Thyroid gland (tissue), 4 donors: ENCODE data around the gene PASK. TPM values are rescaled to one million over a fixed set of nuclear protein-coding genes. Genes with fewer than 3 reads are reported as not detected.

Experiments used
- DNase-seq, 2 donors: peaks; one replicate each; pipeline ENCODE4 v3.0.0-alpha.2; 2019
- H3K27ac ChIP-seq, 3 donors: fragments of 200-600 bp; sonication (generic); 1 replicate in 2 of 3; 2 replicates in 1 of 3; pipeline ENCODE4 v1.5.1; 2016 to 2019; ENCODE audit warnings: mild to moderate bottlenecking in 1 of 3, moderate library complexity in 1 of 3
- H3K27me3 ChIP-seq: fragments of 200-600 bp; sonication (generic); one replicate; pipeline ENCODE4 v1.5.1; 2019
- H3K36me3 ChIP-seq, 2 donors: fragments of 200-600 bp; sonication (generic); one replicate each; pipeline ENCODE4 v1.5.1; 2016 to 2019
- H3K4me1 ChIP-seq, 2 donors: fragments of 200-600 bp; sonication (generic); one replicate each; pipeline ENCODE4 v1.5.1; 2017 to 2019
- H3K4me3 ChIP-seq, 3 donors: fragments of 200-600 bp; sonication (generic); replicated peaks in 1 of 3; 1 replicate in 2 of 3; 2 replicates in 1 of 3; pipeline ENCODE4 v1.5.1; 2016; ENCODE audit warnings: mild to moderate bottlenecking in 1 of 3
- H3K9me3 ChIP-seq: fragments of 200-600 bp; sonication (generic); one replicate; pipeline ENCODE4 v1.5.1; 2017
- CTCF ChIP-seq, 6 experiments: fragments of 200-600 bp in 3 of 6; fragments of 450-650 bp in 3 of 6; sonication (generic) in 3 of 6; IDR thresholded peaks; one replicate each; pipeline ENCODE4 v1.5.1; 2016 to 2019; ENCODE audit warnings: antibody characterized with exemption in 6 of 6, mild to moderate bottlenecking in 2 of 6, inconsistent platforms in 1 of 6, moderate library complexity in 1 of 6
- POLR2A ChIP-seq, 2 donors: fragments of 450-650 bp; IDR thresholded peaks; one replicate each; pipeline ENCODE4 v1.6.1; 2017; ENCODE audit warnings: antibody characterized with exemption in 2 of 2, mild to moderate bottlenecking in 2 of 2, moderate library complexity in 1 of 2
- WGBS, 2 donors: methylation state at CpG; one replicate each; pipeline ENCODE4 v1.1.5; 2017; 5-methylcytosine and 5-hydroxymethylcytosine counted together
- intact Hi-C: fragments of 100-400 bp; cut with DNase I; formaldehyde crosslinking; loops from one replicate; pipeline ENCODE4 v1.15.1; 2023
- total RNA-seq, 4 donors: library from RNA; depleted of rRNA; stranded (reverse); fragments of >200 nt; gene quantifications; one replicate each; pipeline ENCODE4 v1.2.3, GENCODE V29; 2016

Gene PASK
- total RNA-seq, 4 donors from 2014 or later: 7.0 to 29.4 (median 20.8) TPM

GRCh38 chr2:241194811-241195210 lies 45.5 kb upstream of the PASK start:
- H3K4me1 ChIP-seq: no peaks in the 10 kb centered on the region
- intact Hi-C loops: no loop called here
- DNase-seq: no peak
- H3K36me3 ChIP-seq: no peaks in the 10 kb centered on the region
- H3K4me3 ChIP-seq: no peak overlapping the region
- no peaks in the 10 kb centered on the region for H3K27me3 ChIP-seq
- no peak overlapping the region for H3K27ac ChIP-seq
- 71 to 74% methylated on average over 9 of the region's 9 CpGs for WGBS, 2 donors
- H3K9me3 ChIP-seq: no peaks in the 10 kb centered on the region
- TF ChIP-seq POLR2A (IDR thresholded peaks at IDR 0.05): no peak
- no peak for TF ChIP-seq CTCF (IDR thresholded peaks at IDR 0.05)

DNA sequence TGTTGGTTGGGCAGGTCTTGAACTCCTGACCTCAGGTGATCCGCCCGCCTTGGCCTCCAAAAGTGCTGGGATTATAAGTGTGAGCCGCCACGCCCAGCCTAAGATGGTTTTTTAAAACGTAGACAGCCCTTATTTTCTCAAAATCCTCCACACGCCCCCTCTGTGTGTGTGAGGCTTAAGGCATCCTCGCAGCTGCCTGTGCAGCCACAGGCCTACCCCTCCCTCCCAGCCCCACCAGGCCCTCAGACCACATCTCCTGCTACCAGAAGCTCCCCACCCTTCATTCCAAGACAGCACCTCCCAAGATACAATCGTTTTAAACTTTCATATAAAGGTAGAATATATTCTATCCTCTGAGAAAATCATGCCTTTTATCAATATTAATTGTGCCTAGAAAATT lies 44.0 kb upstream of the PASK start:
- Histone ChIP-seq H3K9me3 (no peaks in the 10 kb centered on the region), H3K27me3 (no peaks in the 10 kb centered on the region), H3K36me3 (no peaks in the 10 kb centered on the region), H3K4me1 (no peaks in the 10 kb centered on the region), H3K4me3 (no peak overlapping the region), H3K27ac (no peak overlapping the region)
- TF ChIP-seq CTCF (IDR thresholded peaks at IDR 0.05) (no peak), POLR2A (IDR thresholded peaks at IDR 0.05) (no peak)
- 87 to 91% methylated on average over 8 of the region's 8 CpGs for WGBS, 2 donors
- intact Hi-C loops: no loop called here
- DNase-seq: no peak

DNA sequence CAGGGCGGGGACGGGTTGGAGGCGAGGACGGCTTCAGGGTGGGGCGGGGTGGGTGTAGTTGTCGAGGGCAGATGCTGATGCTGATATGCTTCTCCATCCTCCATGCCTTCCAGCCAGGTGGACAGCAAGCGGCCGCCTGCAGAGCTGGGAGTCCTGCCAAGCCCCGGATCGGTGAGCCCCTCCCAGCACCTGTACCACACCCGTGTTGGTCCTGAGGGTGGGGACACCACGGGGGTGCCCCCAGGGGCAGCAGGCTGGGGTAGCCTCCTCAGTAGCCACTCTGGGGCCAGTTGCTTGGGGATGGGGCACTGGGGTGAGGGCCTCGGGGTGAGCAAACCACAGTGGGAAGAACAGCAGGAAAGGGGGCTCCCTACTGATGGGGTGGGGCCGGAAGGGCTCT lies 41.8 kb upstream of the PASK start:
- no peaks in the 10 kb centered on the region for H3K4me1 ChIP-seq
- no peaks in the 10 kb centered on the region for H3K36me3 ChIP-seq
- no peak overlapping the region for H3K27ac ChIP-seq
- intact Hi-C loops: no loop called here
- 68 to 79% methylated on average over 7 of the region's 14 CpGs for WGBS, 2 donors
- H3K9me3 ChIP-seq: no peaks in the 10 kb centered on the region
- H3K27me3 ChIP-seq: no peaks in the 10 kb centered on the region
- no peak overlapping the region for H3K4me3 ChIP-seq
- no peak for TF ChIP-seq CTCF (IDR thresholded peaks at IDR 0.05)
- no peak for TF ChIP-seq POLR2A (IDR thresholded peaks at IDR 0.05)
- DNase-seq: no peak

- intact Hi-C loops: no loop called here
- TF ChIP-seq CTCF (IDR thresholded peaks at IDR 0.05) (no peak), POLR2A (IDR thresholded peaks at IDR 0.05) (no peak)
- no peak for DNase-seq
- H3K9me3 ChIP-seq: no peaks in the 10 kb centered on the region
- no peak overlapping the region for H3K4me3 ChIP-seq
- H3K4me1 ChIP-seq: no peaks in the 10 kb centered on the region
- WGBS, 2 donors: 83 to 91% methylated on average over 5 to 6 of the region's 19 CpGs
- no peaks in the 10 kb centered on the region for H3K36me3 ChIP-seq
- H3K27me3 ChIP-seq: no peaks in the 10 kb centered on the region
- H3K27ac ChIP-seq: no peak overlapping the region
These were observed 41.2 kb upstream of the PASK start for GRCh38 chr2:241190291-241190981.

DNA sequence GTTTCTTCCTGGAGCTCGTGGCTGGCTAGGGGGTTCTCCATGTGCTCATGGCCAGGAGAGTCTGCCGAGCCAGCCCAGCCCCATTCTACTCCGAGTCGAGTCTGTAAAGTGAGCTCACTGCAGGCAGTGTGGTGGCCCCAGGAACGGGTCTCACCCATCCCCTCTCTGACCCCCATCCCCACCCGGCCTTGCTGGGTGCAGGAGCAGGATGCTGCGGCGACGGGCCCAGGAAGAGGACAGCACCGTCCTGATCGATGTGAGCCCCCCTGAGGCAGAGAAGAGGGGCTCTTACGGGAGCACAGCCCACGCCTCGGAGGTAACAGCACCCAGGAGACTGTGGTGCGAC lies 40.6 kb upstream of the PASK start:
- no peaks in the 10 kb centered on the region for H3K27me3 ChIP-seq
- no peak overlapping the region for H3K27ac ChIP-seq
- no peak overlapping the region for H3K4me3 ChIP-seq
- no peaks in the 10 kb centered on the region for H3K9me3 ChIP-seq
- intact Hi-C loops: no loop called here
- no peaks in the 10 kb centered on the region for H3K36me3 ChIP-seq
- WGBS, 2 donors: 80 to 85% methylated on average over 8 to 14 of the region's 15 CpGs
- H3K4me1 ChIP-seq: no peaks in the 10 kb centered on the region
- no peak for DNase-seq
- no peak for TF ChIP-seq POLR2A (IDR thresholded peaks at IDR 0.05)
- TF ChIP-seq CTCF (IDR thresholded peaks at IDR 0.05): no peak
